ENCODE measurements around the gene CSRP1. TPM values are rescaled to one million over a fixed set of nuclear protein-coding genes. Genes with fewer than 3 reads are reported as not detected.
A peak's percentile ranks its signal among the peaks of the same experiment; 100 is the strongest.
"Not testable (repeated sequence)": the region's sequence is repeated elsewhere in the genome, so short reads cannot be mapped to it uniquely, and the experiment has no call there.

Gene CSRP1
- total RNA-seq, 1 experiment from 2014 or later: 108 TPM

DNA sequence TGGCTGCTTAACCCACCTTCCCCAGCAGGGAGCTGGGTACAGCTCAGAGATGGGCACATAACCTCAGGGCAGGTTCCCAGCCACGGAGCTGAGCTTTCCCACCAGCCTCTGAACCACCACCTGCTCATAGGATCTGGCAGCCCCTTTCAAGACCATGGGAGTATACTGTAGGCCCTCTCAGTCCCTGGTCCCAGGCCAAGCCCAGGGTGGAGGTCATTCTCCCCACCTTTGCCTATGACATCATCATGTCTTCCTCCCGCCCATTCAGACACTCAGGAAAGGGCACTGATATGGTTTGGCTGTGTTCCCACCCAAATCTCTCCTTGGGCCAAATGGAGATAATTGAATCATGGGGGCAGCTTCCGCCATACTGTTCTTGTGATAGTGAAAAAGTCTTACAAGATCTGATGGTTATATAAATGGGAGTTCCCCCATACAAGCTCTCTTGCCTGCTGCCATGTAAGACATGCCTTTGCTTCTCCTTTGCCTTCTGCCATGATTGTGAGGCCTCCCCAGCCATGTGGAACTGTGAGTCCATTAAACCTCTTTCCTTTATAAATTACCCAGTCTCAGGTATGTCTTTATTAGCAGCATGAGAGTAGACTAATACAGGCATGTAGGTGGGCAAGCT lies 13.8 kb downstream of the CSRP1 start:
- H3K4me3 ChIP-seq, H3K9me3 ChIP-seq, DNase-seq, H3K27me3 ChIP-seq: not testable (repeated sequence)
- peaks cover 30% of the 10 kb centered on the region for H3K36me3 ChIP-seq

DNA sequence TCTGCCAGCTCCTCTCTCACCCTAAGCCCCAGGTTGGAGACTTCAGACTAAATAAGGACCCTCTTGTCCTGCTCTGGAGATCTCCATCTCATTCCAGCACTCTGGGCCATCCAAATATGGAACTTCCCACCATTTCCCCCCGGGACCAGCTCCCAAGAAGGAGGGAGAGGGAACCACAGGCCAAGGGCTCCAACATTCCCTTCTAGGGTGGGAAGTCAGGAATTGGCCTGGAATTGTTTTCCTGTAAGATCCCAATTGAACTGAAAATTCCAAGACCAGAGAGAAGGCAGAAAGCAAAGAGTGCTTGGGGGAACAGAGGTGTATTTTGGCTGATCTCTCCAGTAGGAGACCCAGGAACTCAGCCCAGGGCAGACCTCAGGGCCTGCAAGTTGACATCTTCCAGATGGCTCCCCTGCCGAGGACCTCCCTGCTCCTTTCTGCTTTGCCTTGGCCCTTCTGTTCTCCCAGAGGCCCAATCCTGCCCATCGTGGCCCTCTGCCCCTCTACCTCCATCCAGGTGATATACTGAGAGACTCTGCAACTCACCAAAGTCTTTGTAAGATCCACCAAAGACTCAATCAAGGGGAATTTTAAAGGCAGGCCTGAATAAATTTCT lies 14.9 kb downstream of the CSRP1 start:
- Histone ChIP-seq H3K9me3 (no peaks in the 10 kb centered on the region), H3K36me3 (peaks cover 42% of the 10 kb centered on the region), H3K4me3 (no peak overlapping the region), H3K27me3 (no peaks in the 10 kb centered on the region)
- no peak for DNase-seq

DNA sequence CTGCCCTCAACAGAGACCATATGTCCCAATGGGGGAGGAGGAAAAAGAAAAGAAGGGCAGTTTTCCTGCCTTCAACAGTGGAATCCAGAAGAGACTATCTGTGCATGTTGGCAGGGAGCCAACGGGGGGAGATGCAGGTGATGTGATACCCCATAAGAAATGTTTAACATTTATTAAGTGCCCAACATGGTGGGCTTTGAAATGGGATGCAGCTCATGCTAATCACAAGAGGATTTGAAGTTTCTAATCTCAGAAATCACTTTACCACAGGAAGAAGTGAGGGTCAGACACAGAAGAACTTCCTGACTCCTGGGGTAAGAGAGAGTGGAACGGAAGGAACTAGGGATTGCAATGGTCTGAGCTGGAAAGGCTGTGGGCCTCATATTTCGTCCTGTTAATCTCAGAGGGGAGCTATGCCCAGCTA lies 16.2 kb downstream of the CSRP1 start:
- DNase-seq: no peak
- no peak overlapping the region for H3K4me3 ChIP-seq
- peaks cover 44% of the 10 kb centered on the region for H3K36me3 ChIP-seq
- no peaks in the 10 kb centered on the region for H3K9me3 ChIP-seq
- no peaks in the 10 kb centered on the region for H3K27me3 ChIP-seq

DNA sequence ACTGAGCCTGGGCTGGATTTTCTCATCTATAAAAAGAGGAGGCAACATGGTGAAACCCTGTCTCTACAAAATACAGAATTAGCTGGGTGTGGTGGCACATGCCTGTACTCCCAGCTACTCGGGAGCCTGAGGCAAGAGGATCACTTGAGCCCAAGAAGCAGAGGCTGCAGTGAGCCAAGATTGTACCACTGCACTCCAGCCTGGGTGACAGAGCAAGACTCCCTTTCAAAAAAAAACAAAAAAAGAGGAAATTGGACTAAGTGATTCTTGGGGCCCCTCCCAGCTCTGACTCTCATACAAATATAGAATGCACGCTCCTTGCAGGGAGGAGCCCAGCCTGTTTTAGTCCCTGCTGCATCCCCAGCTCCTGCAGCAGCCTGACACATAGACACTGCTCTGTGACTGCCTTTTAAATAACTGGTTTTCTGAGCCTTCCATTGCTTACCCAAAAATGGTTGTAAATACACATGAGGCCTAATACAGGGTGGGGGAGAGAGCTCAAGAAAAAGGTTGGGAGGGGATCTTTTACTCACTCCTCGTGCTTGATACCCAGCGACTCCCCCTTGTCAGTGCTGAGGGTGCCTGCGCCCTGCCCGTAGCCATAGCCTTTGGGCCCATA lies 17.2 kb downstream of the CSRP1 start:
- H3K9me3 ChIP-seq: no peaks in the 10 kb centered on the region
- H3K27me3 ChIP-seq: no peaks in the 10 kb centered on the region
- H3K36me3 ChIP-seq: peaks cover 42% of the 10 kb centered on the region
- no peak overlapping the region for H3K4me3 ChIP-seq
- DNase-seq: peak; percentile 29

DNA sequence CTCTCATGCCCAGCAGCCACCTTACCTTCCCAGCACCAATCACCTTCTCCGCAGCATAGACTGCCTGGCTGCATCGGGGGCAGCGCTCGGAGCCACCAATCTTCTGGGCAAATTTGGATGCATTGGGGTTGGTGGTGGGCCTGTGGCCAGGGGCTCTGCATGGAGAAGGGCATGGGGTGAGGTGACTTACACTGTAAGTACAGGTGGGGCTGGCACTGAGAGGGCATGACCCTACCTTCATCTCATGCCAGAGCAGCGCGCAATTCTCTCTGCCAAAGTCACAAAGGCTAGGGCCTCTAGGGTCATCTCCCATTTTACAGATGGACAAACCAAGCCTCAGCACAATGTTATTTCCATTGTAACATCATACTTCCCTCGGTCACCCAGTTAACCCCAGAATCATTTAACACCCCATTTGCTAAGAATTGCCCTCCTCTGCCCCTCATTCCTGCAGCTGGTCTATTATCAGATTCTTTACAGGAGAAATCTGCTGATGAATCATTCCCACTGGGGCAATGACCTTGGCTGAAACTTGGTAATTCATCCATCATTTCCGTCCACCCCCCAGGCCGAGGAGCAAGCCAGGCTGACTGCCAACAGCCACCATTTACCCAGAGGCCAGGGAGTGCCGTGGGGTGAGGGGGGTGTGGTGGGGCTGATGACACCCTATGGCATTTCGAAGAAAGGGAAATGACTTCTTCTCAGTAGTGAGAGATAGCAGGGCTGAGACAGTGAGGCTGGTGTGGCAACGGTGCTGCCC lies 17.9 kb downstream of the CSRP1 start:
- Histone ChIP-seq H3K9me3 (no peaks in the 10 kb centered on the region), H3K27me3 (no peaks in the 10 kb centered on the region), H3K4me3 (no peak overlapping the region), H3K36me3 (peaks cover 40% of the 10 kb centered on the region)
- DNase-seq: peak; percentile 97

DNA sequence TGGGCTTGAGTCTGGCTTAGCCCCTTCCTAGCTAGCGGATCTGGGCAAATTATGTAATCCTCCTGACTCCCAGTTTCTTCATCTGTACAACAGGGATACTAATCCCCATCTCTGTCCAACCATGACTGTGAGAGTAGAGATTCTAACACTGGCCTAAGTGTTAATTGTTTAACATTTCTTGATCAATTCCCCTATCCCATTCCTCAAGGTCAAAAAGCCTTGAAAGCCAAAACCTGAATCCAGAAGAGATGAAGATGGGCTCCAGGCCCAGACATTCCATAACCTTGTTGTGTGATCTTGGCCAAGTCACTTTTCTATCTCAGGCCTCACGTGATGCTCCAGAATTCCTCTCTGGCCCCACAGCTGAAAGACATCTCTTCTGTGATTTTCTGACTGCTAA lies 19.2 kb downstream of the CSRP1 start:
- DNase-seq: peak; percentile 33
- Histone ChIP-seq H3K36me3 (peaks cover 31% of the 10 kb centered on the region), H3K9me3 (no peaks in the 10 kb centered on the region), H3K27me3 (no peaks in the 10 kb centered on the region), H3K4me3 (no peak overlapping the region)

DNA sequence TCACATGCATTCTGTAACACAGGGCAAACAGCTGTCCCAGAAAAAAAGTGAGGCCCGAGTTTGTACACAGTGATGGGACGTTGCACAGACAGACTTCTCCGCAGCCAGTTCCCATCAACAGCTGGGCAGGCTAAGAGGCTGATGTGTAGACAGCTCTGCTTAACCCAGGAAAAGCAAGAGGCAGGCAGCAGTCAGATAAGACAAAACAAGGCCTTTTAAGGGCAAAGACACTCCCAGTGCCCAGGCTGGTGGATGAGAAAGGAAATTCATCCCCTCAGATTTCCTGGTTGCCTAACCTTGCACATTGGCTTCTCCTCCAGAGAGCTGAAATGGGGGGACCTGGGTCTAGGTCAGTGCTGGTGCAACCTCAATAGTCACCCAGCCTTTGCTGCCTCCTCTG lies 20.7 kb downstream of the CSRP1 start:
- H3K9me3 ChIP-seq: no peaks in the 10 kb centered on the region
- no peak overlapping the region for H3K4me3 ChIP-seq
- DNase-seq: no peak
- peaks cover 29% of the 10 kb centered on the region for H3K36me3 ChIP-seq
- H3K27me3 ChIP-seq: no peaks in the 10 kb centered on the region

DNA sequence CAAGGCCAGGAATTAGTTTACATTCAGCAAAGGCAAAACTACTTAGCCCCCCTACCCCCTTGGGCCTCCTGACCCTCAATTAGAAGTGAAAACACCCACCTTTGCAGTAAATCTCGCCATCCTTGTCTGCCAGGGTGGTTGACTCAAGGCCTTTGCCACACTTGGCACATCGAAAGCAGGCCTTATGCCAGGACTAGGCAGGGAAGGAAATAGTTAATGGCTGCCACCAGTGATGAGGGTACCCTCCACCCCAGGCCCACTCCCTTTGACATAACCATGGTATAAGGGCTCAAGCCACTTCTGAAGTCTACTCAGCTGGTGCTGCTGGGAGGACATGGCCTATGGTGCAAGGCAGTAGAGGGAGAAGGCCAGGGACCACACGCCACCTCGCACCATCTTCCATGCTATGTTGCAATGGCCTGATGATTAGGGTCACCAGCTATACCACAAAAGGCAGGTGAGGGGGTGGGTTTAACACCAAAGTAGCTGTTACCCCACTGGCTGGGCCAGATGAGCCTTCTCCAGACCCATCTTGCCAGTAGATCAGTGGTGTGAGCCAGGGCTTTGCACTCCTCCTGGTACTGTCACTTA lies 21.6 kb downstream of the CSRP1 start:
- Histone ChIP-seq H3K36me3 (peaks cover 29% of the 10 kb centered on the region), H3K9me3 (no peaks in the 10 kb centered on the region), H3K27me3 (no peaks in the 10 kb centered on the region), H3K4me3 (no peak overlapping the region)
- no peak for DNase-seq

DNA sequence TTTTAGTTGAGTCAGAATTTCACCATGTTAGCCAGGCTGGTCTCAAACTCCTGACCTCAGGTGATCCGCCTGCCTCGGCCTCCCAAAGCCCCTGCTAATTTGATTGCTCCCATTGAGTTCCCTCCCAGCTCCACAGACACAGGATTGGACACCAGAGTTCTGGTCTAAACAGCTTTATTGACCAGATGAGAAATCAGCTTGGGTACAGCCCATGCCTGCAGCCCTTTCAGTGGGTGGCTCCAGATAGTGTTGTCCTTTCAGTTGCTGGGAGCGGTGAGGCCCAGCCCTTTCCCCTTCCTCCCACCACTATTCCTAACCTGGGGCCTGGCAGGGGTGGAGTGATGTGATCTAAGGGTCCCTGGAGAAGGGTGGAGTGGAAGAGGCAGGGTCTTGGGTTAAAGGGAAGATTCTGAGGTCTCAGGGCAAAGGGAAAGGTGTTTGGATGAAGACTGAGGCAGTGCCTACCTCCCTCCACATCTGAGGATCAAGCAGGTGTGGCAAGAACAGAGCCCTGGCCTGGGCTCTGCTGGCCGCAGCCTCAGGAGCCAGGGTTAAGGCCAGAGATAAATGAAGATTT lies 23.5 kb downstream of the CSRP1 start:
- no peak for DNase-seq
- Histone ChIP-seq H3K27me3 (no peaks in the 10 kb centered on the region), H3K36me3 (peaks cover 25% of the 10 kb centered on the region), H3K4me3 (no peak overlapping the region), H3K9me3 (no peaks in the 10 kb centered on the region)

DNA sequence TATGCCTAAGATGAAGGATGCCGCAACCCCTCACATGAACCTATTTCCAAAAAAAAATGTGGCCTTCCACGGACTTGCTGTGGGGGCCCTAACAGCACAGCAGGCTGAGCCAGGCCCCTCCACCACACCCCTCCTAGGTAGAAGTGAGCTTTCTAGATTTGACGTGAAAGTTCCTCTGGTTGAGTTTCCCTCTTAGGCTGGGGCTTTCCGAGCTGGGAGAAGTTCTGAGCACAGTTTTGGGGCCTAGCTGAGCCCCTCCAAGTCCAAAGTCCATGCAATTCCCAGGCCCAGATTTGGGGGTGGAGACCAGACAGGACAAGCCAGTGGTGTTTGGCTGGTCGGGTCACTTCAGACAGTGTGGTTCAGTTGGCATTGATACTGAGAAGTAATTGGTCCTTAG lies 24.2 kb downstream of the CSRP1 start:
- Histone ChIP-seq H3K27me3 (no peaks in the 10 kb centered on the region), H3K9me3 (no peaks in the 10 kb centered on the region), H3K36me3 (peaks cover 18% of the 10 kb centered on the region), H3K4me3 (no peak overlapping the region)
- no peak for DNase-seq

DNA sequence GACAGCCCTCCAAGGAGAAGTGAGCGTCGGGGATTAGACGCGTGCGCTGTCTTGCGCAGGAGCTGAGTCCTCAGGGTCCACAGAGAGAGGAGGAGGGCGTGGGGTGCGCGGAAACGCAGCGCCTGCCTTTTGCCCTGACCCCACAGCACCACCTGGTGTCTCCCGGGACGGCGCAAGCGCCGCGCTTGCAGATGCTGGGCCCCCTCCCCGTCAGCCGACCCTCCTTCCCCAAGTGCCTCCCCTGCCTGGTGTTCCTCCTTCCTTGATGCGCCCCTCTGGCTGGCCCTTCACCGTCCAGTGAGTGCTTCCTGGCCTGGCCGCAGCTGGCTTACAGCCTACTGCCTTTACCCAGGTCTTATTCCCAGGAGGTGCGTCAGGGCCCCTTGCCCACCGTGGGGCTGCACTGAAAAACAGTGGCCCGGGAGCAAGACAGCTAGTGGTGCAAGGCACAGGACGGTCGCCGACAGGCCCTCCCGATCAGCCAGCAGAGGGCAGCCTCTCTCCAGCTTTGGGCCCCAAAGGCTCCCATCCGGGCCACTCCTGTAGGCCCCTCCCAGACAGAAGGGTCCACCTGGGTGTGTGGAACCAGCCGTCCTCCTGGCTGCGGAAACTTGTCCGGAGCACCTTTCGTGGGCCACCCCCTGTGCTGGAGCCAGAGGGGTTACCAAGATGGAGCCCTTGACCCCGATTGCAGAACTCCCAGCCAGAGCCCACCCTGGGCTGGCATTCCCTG lies 25.0 kb downstream of the CSRP1 start:
- peak; percentile 78 for DNase-seq
- no peak overlapping the region for H3K4me3 ChIP-seq
- H3K27me3 ChIP-seq: no peaks in the 10 kb centered on the region
- peaks cover 10% of the 10 kb centered on the region; the same call in 1 of the 2 replicates for H3K36me3 ChIP-seq
- no peaks in the 10 kb centered on the region for H3K9me3 ChIP-seq

DNA sequence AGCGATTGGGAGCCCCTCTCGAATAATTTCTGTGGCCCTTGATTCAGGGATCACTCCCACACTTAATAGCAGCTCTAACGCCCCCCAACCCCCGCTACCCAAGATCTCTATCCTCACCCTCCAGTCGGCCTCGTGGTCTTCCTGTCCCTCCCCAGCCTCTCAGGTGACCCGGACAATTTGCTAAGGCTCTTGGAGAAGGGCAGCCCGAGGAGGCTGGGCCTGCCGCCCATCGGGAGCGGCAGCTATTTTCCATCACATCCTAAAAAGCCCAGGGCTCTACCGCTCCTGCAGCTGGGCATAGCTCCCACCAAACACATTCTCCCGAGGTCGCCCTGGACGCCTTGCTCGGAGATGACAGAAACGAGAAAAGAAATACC lies 25.9 kb downstream of the CSRP1 start:
- H3K36me3 ChIP-seq: peaks cover 8% of the 10 kb centered on the region; the same call in 1 of the 2 replicates
- no peak overlapping the region for H3K4me3 ChIP-seq
- no peaks in the 10 kb centered on the region for H3K9me3 ChIP-seq
- H3K27me3 ChIP-seq: no peaks in the 10 kb centered on the region
- no peak for DNase-seq

DNA sequence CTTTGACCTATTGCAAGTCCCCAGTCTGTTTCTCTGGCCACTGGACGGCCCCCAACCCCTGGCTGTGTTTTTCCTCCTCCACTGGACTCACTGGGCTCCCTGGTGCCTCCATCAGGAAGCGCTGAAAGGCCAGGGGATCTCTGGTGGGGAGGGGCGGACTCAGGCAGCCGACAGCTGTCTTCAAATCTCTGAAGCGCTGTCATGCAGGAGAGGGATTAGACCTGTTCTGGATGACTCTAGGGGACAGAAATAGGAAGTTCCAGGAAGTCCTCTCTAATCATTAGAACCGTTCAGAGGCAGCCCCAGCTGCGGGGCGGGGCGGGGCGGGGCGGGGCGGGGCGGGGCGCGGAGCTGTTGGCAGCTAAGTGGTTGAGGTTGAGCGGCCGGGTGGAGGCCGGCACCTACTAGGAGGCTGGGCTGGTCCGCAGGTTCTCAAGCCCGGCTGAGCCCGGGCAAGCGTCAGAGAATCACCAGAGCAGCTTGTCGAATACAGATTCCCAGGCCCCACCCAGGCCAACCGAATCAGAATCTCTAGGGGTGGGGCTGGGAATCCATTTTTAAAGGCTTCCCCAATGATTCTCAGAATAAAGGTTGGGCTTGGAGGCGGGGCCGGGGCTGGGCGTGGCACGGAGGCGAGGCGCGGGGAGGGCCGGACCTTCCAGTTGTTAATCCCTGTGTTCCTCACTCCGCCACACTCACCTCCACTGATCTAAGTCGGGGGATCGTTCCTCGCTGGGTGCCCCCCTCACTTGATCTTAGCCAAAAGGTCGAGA lies 26.5 kb downstream of the CSRP1 start:
- DNase-seq: peak; percentile 30
- no peaks in the 10 kb centered on the region for H3K9me3 ChIP-seq
- H3K4me3 ChIP-seq: no peak overlapping the region

DNA sequence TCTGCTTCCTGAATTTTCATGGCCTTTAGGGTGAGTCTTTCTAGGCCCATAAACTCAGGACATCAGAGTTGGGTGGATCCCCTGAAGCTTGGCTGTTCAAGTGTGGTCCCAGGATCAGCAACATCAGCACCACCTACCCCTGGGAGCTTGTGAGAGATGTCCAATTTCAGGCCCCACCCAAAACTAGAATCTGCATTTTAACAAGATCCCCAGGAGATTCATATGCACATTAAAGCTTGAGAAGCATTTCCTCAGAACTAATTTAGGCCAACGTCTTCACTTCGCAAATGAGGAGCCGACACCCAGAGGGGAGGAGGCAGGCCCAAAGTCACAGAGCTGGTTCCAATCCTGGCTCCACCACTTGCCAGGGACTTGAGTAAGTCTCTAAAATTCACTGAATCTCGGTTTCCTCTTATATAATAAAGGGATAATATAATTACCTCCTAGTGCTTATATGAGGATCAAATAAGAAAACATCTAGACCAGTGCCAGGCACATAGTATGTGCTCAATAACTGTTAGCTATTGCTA lies 27.7 kb downstream of the CSRP1 start:
- no peak for DNase-seq
- Histone ChIP-seq H3K36me3 (peaks cover 4% of the 10 kb centered on the region; the same call in 1 of the 2 replicates), H3K9me3 (no peaks in the 10 kb centered on the region), H3K4me3 (no peak overlapping the region), H3K27me3 (no peaks in the 10 kb centered on the region)

More for the DNA sequence above, 26.5 kb downstream of the CSRP1 start:
- Histone ChIP-seq H3K36me3 (peaks cover 8% of the 10 kb centered on the region; the same call in 1 of the 2 replicates), H3K27me3 (no peaks in the 10 kb centered on the region)

DNA sequence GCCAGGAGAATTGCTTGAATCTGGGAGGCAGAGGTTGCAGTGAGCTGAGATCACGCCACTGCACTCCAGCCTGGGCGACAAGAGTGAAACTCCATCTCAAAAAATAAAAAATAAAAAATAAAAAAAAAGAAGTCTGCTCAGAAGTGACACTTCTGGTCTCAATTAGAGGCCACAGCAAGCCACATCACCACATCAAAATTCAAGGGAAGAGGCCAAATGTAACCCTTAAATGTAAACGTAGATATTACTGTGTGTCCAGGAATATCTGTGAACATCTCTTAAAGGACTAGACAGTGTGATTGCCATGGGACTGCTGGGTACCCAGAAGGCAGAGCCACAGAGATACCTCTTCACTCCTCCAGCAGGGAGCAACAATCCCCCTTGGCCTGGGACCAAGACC lies 28.3 kb downstream of the CSRP1 start:
- H3K27me3 ChIP-seq, H3K36me3 ChIP-seq, DNase-seq, H3K9me3 ChIP-seq, H3K4me3 ChIP-seq: not testable (repeated sequence)

All from MG63 (cell line).